Caco-2 (cell line): ENCODE measurements around the gene C1orf174. TPM values are rescaled to one million over a fixed set of nuclear protein-coding genes. Genes with fewer than 3 reads are reported as not detected.

Experiments used
- BruUV-seq: library from RNA; stranded (reverse); fragments of 400-500 nt; replicated peaks from 2 replicates; lab custom pipeline; 2021; lab: Mats Ljungman, UMichigan
- CTCF ChIA-PET: fragments of 300-600 bp; sonication (Branson Sonifier 250); formaldehyde crosslinking; loops from one replicate; lab custom pipeline; 2022; ENCODE audit warnings: antibody characterized with exemption; lab: Charles Lee
- POLR2A ChIA-PET: fragments of 300-600 bp; sonication (Branson Sonifier 250); formaldehyde crosslinking; loops from one replicate; lab custom pipeline; 2022; ENCODE audit warnings: antibody characterized with exemption; lab: Charles Lee
- DNase-seq, 2 experiments: peaks; one replicate each; pipeline versions ENCODE4 v3.0.0 to v3.0.0-alpha.2; 2020 to 2022
- H3K27me3 ChIP-seq: replicated peaks from 2 replicates; pipeline ENCODE4 v1.6.0; 2011; ENCODE audit warnings: low read length; ENCODE audit not compliant: control insufficient read depth, insufficient read depth
- H3K36me3 ChIP-seq: 2 replicates; pipeline ENCODE4 v1.5.1; 2011; ENCODE audit warnings: low read length; ENCODE audit not compliant: control insufficient read depth, insufficient read depth
- H3K4me1 ChIP-seq: fragments of 250-450 bp; sonication (Bioruptor Pico); 2 replicates; pipeline ENCODE4 v1.5.1; 2020; ENCODE audit warnings: mild to moderate bottlenecking
- H3K4me3 ChIP-seq: 2 replicates; pipeline ENCODE4 v1.5.1; 2011; ENCODE audit warnings: low read depth, mild to moderate bottlenecking, control low read depth, low read length
- H3K9me3 ChIP-seq: fragments of 250-450 bp; sonication (Bioruptor Pico); 2 replicates; pipeline ENCODE4 v1.5.1; 2020; ENCODE audit warnings: mild to moderate bottlenecking, moderate library complexity
- H3K27ac Mint-ChIP-seq: one replicate; pipeline ENCODE4 v1.8.0; 2022; ENCODE audit warnings: mixed read lengths; ENCODE audit not compliant: unreplicated experiment
- H3K27me3 Mint-ChIP-seq: one replicate; pipeline ENCODE4 v1.8.0; 2022; ENCODE audit warnings: mixed read lengths; ENCODE audit not compliant: insufficient read depth, unreplicated experiment
- H3K36me3 Mint-ChIP-seq: one replicate; pipeline ENCODE4 v1.8.0; 2022; ENCODE audit warnings: mild to moderate bottlenecking, mixed read lengths; ENCODE audit not compliant: insufficient read depth, unreplicated experiment
- H3K4me1 Mint-ChIP-seq: one replicate; pipeline ENCODE4 v1.8.0; 2022; ENCODE audit warnings: low read depth, mixed read lengths; ENCODE audit not compliant: unreplicated experiment
- H3K4me3 Mint-ChIP-seq: one replicate; pipeline ENCODE4 v1.8.0; 2022; ENCODE audit warnings: mild to moderate bottlenecking, moderate library complexity, mixed read lengths; ENCODE audit not compliant: unreplicated experiment
- H3K9me3 Mint-ChIP-seq: one replicate; pipeline ENCODE4 v1.8.0; 2022; ENCODE audit warnings: mixed read lengths; ENCODE audit not compliant: unreplicated experiment
- intact Hi-C: fragments of 100-400 bp; cut with micrococcal nuclease; formaldehyde crosslinking; loops from one replicate; pipeline ENCODE4 v1.10.0; 2022; ENCODE audit not compliant: unreplicated experiment
- total RNA-seq: library from RNA; stranded (reverse); gene quantifications from 2 replicates; pipeline ENCODE4 v1.2.3, GENCODE V29; 2022
- TF ChIP-seq, protein P1 (sequence below), 2 experiments: fragments of 200-600 bp in 1 of 2; IDR thresholded peaks; 1 replicate in 1 of 2; 2 replicates in 1 of 2; pipeline versions ENCODE4 v1.5.1 to v1.8.0; 2011 to 2022; ENCODE audit warnings: antibody characterized with exemption in 1 of 2, control low read depth in 1 of 2, inconsistent platforms in 1 of 2, low read depth in 1 of 2, low read length in 1 of 2, mild to moderate bottlenecking in 1 of 2, moderate library complexity in 1 of 2; ENCODE audit not compliant: insufficient read depth in 1 of 2, severe bottlenecking in 1 of 2, unreplicated experiment in 1 of 2

The C1orf174 gene
- total RNA-seq, 1 experiment from 2014 or later, result 19.2 TPM

DNA sequence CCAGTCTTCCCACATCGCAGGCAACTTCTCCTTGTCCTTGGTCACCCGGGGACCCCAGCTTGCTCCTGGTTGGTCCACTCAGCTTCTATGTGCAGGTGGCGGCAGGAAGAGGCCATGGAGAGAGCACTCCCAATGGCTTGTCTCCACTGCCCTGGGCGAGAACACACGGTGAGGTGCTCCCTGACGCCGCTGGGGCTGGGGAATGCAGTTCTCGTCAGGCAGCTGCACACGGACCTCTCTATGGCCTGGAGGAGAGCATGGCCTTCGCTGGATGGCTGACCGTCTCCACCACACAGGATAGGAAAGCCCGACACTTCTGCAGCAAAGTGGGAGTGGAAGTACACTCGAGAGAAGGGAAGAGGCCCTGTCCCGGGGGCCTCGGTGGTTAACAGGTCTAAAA, 11.8 kb downstream of the C1orf174 start:
- peaks cover 18% of the 10 kb centered on the region for H3K36me3 Mint-ChIP-seq
- TF ChIP-seq, protein P1, sequence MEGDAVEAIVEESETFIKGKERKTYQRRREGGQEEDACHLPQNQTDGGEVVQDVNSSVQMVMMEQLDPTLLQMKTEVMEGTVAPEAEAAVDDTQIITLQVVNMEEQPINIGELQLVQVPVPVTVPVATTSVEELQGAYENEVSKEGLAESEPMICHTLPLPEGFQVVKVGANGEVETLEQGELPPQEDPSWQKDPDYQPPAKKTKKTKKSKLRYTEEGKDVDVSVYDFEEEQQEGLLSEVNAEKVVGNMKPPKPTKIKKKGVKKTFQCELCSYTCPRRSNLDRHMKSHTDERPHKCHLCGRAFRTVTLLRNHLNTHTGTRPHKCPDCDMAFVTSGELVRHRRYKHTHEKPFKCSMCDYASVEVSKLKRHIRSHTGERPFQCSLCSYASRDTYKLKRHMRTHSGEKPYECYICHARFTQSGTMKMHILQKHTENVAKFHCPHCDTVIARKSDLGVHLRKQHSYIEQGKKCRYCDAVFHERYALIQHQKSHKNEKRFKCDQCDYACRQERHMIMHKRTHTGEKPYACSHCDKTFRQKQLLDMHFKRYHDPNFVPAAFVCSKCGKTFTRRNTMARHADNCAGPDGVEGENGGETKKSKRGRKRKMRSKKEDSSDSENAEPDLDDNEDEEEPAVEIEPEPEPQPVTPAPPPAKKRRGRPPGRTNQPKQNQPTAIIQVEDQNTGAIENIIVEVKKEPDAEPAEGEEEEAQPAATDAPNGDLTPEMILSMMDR (IDR thresholded peaks at IDR 0.05; ENCODE audit: insufficient read depth in 1 of 2, low read depth in 1 of 2, low read length in 1 of 2, severe bottlenecking in 1 of 2, unreplicated experiment in 1 of 2), result no peak

DNA sequence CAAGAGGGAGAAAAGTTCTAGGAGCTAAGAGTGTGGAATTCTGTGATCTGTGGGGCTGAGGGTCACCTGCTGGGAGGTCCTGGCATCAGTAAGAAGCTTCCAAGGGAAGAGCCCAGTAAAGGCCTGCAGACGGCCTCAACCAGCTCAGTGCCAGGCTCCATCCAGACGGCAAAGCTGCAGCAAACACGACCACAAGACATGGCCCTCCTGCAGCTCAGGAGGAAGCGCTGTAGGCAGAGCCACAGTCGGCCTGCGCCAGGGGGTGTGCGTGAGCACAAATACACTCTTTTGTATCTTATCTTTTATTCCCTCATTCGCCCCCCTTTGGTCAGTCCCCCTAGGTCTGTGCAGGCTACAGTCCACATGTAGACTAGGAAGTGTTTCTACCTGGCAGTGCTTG, 13.4 kb downstream of the C1orf174 start:
- no peak for DNase-seq
- Histone ChIP-seq H3K4me1 (no peaks in the 10 kb centered on the region), H3K36me3 (peaks cover 2% of the 10 kb centered on the region; the same call in 1 of the 2 replicates), H3K9me3 (no peaks in the 10 kb centered on the region), H3K4me3 (no peak overlapping the region), H3K27me3 (no peaks in the 10 kb centered on the region)
- Mint-ChIP-seq H3K4me1 (no peaks in the 10 kb centered on the region), H3K36me3 (peaks cover 25% of the 10 kb centered on the region), H3K4me3 (no peak overlapping the region), H3K27ac (no peak overlapping the region), H3K27me3 (no peaks in the 10 kb centered on the region), H3K9me3 (no peaks in the 10 kb centered on the region)
- POLR2A ChIA-PET, result no interaction called here
- intact Hi-C loops, result no loop called here
- TF ChIP-seq, protein P1 (IDR thresholded peaks at IDR 0.05; ENCODE audit: insufficient read depth in 1 of 2, low read depth in 1 of 2, low read length in 1 of 2, severe bottlenecking in 1 of 2, unreplicated experiment in 1 of 2), result no peak
- CTCF ChIA-PET, result no interaction called here
- no TSS peak for BruUV-seq

More for the DNA sequence above, 11.8 kb downstream of the C1orf174 start:
- Mint-ChIP-seq H3K27me3 (no peaks in the 10 kb centered on the region), H3K4me1 (no peaks in the 10 kb centered on the region), H3K4me3 (no peak overlapping the region), H3K27ac (no peak overlapping the region), H3K9me3 (no peaks in the 10 kb centered on the region)
- BruUV-seq, result no TSS peak
- DNase-seq, result no peak
- Histone ChIP-seq H3K4me3 (no peak overlapping the region), H3K36me3 (peaks cover 2% of the 10 kb centered on the region; the same call in 1 of the 2 replicates), H3K27me3 (no peaks in the 10 kb centered on the region), H3K9me3 (no peaks in the 10 kb centered on the region), H3K4me1 (no peaks in the 10 kb centered on the region)
- POLR2A ChIA-PET, result no interaction called here
- CTCF ChIA-PET, result no interaction called here
- intact Hi-C loops, result no loop called here

DNA sequence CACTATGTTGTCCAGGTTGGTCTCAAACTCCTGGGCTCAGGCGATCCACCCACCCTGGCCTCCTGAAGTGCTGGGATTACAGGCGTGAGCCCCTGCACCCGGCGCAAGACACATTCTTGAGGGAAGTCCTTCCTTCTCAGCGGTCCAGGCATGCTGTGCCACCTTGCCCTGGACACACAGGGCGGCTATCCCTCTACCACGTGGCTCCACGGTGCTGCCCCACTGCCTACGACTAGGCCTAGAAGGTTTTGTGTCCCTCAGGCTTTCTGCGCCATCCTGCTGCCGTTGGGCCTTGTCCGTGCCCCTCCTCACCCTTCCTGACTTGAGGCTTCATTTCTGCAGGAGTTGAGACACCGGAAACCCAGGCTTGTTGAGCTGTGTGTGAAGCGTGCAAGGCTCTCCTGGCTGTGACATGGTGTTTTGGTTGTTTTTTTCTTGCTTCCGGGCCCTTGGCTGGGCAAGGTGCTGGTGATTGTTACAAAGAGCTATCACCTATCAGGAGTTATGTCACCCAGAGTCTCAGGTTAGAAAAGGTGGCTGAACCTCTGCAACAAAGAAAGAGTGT, 13.9 kb downstream of the C1orf174 start:
- no peak for DNase-seq
- Mint-ChIP-seq H3K9me3 (no peaks in the 10 kb centered on the region), H3K27ac (no peak overlapping the region), H3K36me3 (peaks cover 25% of the 10 kb centered on the region), H3K27me3 (no peaks in the 10 kb centered on the region), H3K4me1 (no peaks in the 10 kb centered on the region), H3K4me3 (no peak overlapping the region)
- H3K4me3 ChIP-seq, result no peak overlapping the region
- H3K4me1 ChIP-seq, result no peaks in the 10 kb centered on the region
- no peaks in the 10 kb centered on the region for H3K27me3 ChIP-seq
- ChIA-PET CTCF (no interaction called here), POLR2A (no interaction called here)
- H3K9me3 ChIP-seq, result no peaks in the 10 kb centered on the region
- TF ChIP-seq, protein P1 (IDR thresholded peaks at IDR 0.05; ENCODE audit: insufficient read depth in 1 of 2, low read depth in 1 of 2, low read length in 1 of 2, severe bottlenecking in 1 of 2, unreplicated experiment in 1 of 2), result no peak
- BruUV-seq, result no TSS peak
- intact Hi-C loops, result no loop called here
- peaks cover 2% of the 10 kb centered on the region; the same call in 1 of the 2 replicates for H3K36me3 ChIP-seq
